ENCODE results near the gene RFPL3.
"Not testable (repeated sequence)": the region's sequence is repeated elsewhere in the genome, so short reads cannot be mapped to it uniquely, and the experiment has no call there.

RFPL3 gene

DNA sequence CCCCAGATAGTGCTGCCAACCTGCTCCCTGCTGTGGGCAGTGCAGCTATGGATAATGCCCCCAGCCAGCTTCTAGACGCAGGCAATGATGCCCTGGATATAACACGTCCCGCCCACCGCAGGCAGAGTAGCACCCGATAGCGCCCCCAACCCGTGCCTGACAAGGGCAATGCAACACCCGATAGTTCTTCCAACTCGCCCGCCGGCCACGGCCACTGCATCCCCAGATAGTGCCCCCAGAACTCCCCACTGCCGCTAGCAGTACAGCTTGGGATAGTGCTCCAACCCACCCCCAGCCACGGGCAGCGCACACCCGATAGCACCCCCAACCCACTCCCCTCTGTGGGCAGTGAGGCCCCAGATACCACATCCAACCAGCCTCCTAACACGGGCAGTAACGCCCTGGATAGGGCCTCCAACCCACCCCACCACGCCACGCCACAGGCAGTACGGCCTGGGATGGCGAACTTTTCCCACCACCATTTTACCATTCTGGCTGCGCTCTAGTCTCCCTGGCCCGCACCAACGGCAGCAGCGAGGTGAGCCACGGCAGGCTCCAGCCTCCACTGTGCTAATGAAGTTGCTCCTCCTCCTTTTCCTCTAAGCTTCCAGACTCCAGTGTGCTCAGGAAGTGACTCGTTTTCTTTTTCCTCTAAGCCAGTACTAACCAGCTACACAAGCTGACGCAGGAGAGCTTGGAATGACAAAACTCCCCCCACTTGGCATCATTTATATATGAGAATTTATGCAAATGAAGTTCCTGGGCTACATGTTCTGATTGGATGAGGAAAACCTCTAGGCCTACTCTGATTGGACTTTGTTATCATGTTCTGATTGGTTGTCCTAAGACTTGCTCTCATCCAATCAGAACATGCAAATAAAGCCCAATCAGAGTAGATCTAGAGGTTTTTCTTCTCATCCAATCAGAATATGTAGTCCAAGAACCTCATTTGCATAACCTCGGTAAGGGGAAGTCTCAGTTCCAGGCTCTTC is 3.0 kb upstream of the RFPL3 start:
- DNase-seq: no peak

- DNase-seq: peak; percentile 23
Observed at GRCh38 chr22:32355760-32356159, 1.9 kb upstream of the RFPL3 start.

DNA sequence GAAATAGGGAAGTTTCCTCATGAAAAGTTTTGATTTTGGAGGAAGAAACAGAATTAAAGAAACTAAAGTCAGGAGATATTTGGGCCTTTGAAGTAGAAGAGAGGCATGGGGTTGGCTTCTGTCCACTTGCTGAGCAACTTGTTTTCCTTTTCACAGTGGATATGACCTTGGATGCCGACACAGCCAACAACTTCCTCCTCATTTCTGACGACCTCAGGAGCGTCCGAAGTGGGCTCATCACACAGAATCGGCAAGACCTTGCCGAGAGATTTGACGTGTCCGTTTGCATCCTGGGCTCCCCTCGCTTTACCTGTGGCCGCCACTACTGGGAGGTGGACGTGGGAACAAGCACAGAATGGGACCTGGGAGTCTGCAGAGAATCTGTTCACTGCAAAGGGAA is 2.4 kb downstream of the RFPL3 start:
- DNase-seq: not testable (repeated sequence)

GRCh38 chr22:32361257-32361656 is 3.6 kb downstream of the RFPL3 start:
- DNase-seq: no peak

DNA sequence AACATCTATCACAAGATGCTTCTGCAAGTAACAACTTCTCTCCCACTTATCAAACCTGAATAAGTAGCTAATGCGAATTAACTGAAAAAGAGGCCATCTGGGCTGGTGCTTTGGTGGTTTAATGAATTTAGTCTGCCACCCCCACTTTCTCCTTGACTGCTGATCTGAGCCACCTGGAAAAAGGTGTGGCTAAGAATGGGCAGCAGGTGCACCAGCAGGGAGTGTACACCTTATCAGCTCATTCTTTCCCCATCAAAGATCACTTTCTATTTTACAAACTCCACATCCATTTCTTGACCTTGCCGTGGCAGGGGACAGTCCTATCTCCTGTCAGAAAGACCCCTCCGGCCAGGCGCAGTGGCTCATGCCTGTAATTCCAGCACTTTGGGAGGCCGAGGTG is 6.5 kb downstream of the RFPL3 start:
- peak; percentile 85 for DNase-seq

- no peak for DNase-seq
Observed at GRCh38 chr22:32375678-32376450, 18.2 kb downstream of the RFPL3 start.

DNA sequence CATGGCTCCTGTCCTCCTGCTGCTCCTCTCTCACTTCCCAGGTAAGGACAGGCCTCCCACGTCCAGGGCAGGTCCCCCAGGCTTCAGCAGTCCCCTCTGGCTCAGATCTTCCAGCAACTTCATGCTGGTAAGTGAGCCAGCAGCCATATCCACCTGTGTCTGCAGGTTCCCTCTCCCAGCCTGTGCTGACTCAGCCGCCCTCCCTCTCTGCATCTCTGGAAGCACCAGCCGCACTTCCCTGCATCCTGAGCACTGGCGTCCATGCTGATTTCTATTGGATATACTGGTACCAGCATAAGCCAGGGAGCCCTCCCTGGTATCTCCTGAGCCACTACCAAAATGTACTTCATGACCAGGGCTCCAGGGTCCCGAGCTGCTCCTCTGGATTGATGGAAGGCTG is 19.0 kb downstream of the RFPL3 start:
- no peak for DNase-seq

DNA sequence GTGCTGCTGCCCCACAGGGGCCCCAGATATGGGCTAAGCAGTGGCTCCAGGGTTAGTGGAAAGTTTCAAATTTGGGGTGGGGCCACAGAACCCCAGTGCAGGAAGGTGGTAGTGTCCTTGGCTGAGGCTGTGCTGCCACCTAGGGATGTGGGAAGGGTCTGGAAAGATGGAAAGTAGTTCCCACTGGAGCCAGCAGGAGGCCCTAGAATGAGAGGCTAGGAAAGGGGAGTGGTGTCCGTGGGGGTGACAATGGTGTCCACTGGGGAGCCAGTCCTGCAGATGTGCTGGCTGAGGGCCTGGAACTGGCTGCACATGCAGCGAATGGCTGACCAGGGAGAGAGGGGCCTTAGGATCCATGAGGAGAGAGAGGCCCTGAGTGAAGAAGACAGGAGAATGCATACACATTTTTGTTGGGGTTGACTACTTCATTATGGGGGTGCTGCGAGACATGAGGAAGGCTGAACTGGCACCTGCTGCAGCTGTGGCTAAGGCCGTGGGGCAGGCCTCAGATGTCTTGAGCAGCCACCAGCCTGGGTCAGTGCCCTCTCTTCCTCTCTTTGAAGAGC is 21.1 kb downstream of the RFPL3 start:
- DNase-seq: peak; percentile 73

- DNase-seq: no peak
Observed at GRCh38 chr22:32380991-32381390, 23.3 kb downstream of the RFPL3 start.

DNA sequence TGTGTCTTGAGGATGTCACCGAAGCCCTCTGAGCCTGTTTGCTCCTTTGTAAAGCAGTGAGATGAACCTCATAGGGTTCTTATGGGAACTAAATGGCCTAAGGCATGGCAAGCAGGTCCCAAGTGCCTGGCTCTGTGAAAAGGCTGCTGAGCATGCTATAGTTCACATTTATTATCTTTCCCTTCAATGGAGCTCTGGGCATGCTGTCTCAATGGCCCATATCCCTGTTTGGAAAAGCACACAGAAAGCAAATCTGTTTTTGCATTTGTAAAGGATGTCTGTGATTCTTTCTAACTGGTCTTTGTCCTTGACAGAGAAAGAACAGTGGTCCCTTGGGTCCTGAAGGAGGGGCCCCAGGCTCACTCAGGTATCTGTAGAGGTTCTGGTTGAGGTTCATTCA is 28.0 kb downstream of the RFPL3 start:
- DNase-seq: no peak

DNA sequence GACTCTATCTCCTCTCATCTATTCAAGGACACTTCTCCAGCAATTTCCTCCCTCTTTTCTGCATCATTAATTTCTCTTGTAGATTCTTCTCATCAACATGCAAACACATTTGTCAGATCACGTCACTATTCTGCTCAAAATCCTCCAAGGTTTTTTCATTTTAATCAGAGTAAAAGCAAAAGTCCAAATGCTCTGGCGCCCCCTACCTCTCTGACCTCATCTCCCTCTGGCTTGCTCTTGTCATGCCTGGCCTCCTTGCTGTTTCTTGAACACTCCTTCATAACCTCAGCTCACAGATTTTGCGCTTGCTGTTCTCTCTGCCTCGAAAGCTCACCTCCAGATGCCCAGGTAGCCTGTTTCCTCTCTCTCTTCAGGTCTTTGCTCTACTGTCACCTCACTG is 32.0 kb downstream of the RFPL3 start:
- DNase-seq: peak; percentile 30

GRCh38 chr22:32395107-32395506 is 37.4 kb downstream of the RFPL3 start:
- DNase-seq: no peak

- DNase-seq: no peak
Observed at GRCh38 chr22:32396255-32396654, 38.6 kb downstream of the RFPL3 start.

DNA sequence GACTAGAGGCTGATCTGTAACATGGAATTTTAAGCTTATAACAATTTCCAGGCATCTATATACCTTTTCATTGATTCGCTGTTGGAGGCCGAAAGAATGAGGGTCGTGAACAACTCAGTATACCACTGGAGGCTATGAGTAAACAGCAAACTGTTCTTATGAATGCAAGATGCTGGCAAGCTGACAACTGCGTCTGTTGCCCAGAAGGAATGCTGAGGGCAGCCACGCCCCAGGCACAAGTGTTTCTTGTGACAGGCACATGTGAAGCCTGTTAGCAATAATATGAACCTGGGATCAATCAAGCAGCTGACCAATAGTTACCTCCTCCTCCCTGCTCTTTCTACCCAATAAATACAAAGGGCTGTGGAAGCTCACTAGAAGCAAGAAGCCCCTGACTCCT is 39.1 kb downstream of the RFPL3 start:
- DNase-seq: no peak

- DNase-seq: no peak
Observed at GRCh38 chr22:32401486-32401885, 43.8 kb downstream of the RFPL3 start.

GRCh38 chr22:32404021-32404420 is 46.4 kb downstream of the RFPL3 start:
- DNase-seq: no peak

GRCh38 chr22:32407312-32407711 is 49.6 kb downstream of the RFPL3 start:
- DNase-seq: no peak

GRCh38 chr22:32407936-32408335 is 50.3 kb downstream of the RFPL3 start:
- DNase-seq: no peak

GRCh38 chr22:32409977-32410376 is 52.3 kb downstream of the RFPL3 start:
- no peak for DNase-seq

- DNase-seq: no peak
Observed at GRCh38 chr22:32410459-32410858, 52.8 kb downstream of the RFPL3 start.

Data from NCI-H82 (cell line).